Stomach (tissue), 4 donors: ENCODE data around the gene KLHL17.

Source experiments
- CTCF ChIP-seq, 7 experiments: fragments of 450-650 bp in 4 of 7; fragments of 200-600 bp in 3 of 7; sonication (generic) in 3 of 7; IDR thresholded peaks; one replicate each; pipeline ENCODE4 v1.5.1; 2016 to 2019; ENCODE audit warnings: antibody characterized with exemption in 7 of 7, control low read depth in 2 of 7, mild to moderate bottlenecking in 1 of 7
- POLR2A ChIP-seq, 4 donors: fragments of 450-650 bp; IDR thresholded peaks; one replicate each; pipeline ENCODE4 v1.6.1; 2016; ENCODE audit warnings: antibody characterized with exemption in 4 of 4, control low read depth in 2 of 4, mild to moderate bottlenecking in 1 of 4, moderate library complexity in 1 of 4

- no peak for TF ChIP-seq CTCF (IDR thresholded peaks at IDR 0.05)
- no peak for TF ChIP-seq POLR2A (IDR thresholded peaks at IDR 0.05)
Observed at GRCh38 chr1:915295-916172, 44.9 kb upstream of the KLHL17 start.
